ENCODE results near the gene FADS2. TPM values are rescaled to one million over a fixed set of nuclear protein-coding genes. Genes with fewer than 3 reads are reported as not detected.
A peak's percentile ranks its signal among the peaks of the same experiment; 100 is the strongest.

Gene FADS2
- total and polyA plus RNA-seq, 9 of the 15 experiments (the other 6 are each of a cell fraction or from before 2014, with no cell fraction given): 2.9 to 42.8 (median 16.2) TPM

- TF ChIP-seq THAP12 (CRISPR knock-in tag; IDR thresholded peaks at IDR 0.05) (no peak), ZNF212 (CRISPR knock-in tag; IDR thresholded peaks at IDR 0.05) (no peak), EGR1 (conservative IDR thresholded peaks at IDR 0.05) (peak; percentile 32; the same call in 1 of the 2 replicates), NKRF (IDR thresholded peaks at IDR 0.05; ENCODE audit: borderline replicate concordance) (no peak), NUFIP1 (IDR thresholded peaks at IDR 0.05; ENCODE audit: partially characterized antibody) (no peak), PYGO2 (tag; IDR thresholded peaks at IDR 0.05) (no peak), ETV1 (tag; conservative IDR thresholded peaks at IDR 0.05; ENCODE audit: low read depth) (peak; percentile 59; the same call in 1 of the 2 replicates), HIVEP1 (CRISPR knock-in tag; IDR thresholded peaks at IDR 0.05) (0 out of 2 replicates have a peak, but pooled peaks have one; percentile 39), JUND (IDR thresholded peaks at IDR 0.05; ENCODE audit: borderline replicate concordance, low read depth, low read length) (peak; percentile 73), JUND (tag; IDR thresholded peaks at IDR 0.05; ENCODE audit: borderline replicate concordance, low read depth, low read length) (peak; percentile 65; the same call in 1 of the 3 replicates), PCBP2 (IDR thresholded peaks at IDR 0.05; ENCODE audit: low read depth, low read length, poor library complexity, severe bottlenecking) (no peak), SMAD1 (IDR thresholded peaks at IDR 0.05; ENCODE audit: low read depth, low read length, partially characterized antibody) (peak; percentile 39), ZNF444 (CRISPR knock-in tag; IDR thresholded peaks at IDR 0.05) (no peak), ZNF551 (CRISPR knock-in tag; IDR thresholded peaks at IDR 0.05) (no peak), TEAD2 (tag; IDR thresholded peaks at IDR 0.05) (no peak), ZNF395 (CRISPR knock-in tag; IDR thresholded peaks at IDR 0.05) (peak; percentile 86)
- TF ChIP-seq, protein P1, sequence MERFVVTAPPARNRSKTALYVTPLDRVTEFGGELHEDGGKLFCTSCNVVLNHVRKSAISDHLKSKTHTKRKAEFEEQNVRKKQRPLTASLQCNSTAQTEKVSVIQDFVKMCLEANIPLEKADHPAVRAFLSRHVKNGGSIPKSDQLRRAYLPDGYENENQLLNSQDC (CRISPR knock-in tag; IDR thresholded peaks at IDR 0.05): no peak
- TF ChIP-seq, protein P2, sequence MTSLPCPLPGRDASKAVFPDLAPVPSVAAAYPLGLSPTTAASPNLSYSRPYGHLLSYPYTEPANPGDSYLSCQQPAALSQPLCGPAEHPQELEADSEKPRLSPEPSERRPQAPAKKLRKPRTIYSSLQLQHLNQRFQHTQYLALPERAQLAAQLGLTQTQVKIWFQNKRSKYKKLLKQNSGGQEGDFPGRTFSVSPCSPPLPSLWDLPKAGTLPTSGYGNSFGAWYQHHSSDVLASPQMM (CRISPR knock-in tag; IDR thresholded peaks at IDR 0.05): no peak
These were observed 11.2 kb upstream of the FADS2 start, which contains the start of gene FADS1 (continued) for GRCh38 chr11:61816736-61817455.
